CD4-positive, alpha-beta T cell treated with Interleukin-15 for 4 hours (primary cell): Measurements from ENCODE around the gene DLG2.
"Not testable (repeated sequence)": the region's sequence is repeated elsewhere in the genome, so short reads cannot be mapped to it uniquely, and the experiment has no call there.

ENCODE experiments used
- DNase-seq: peaks from one replicate; pipeline ENCODE4 v3.0.0-alpha.2; 2020; ENCODE audit warnings: low spot score

Gene DLG2

DNA sequence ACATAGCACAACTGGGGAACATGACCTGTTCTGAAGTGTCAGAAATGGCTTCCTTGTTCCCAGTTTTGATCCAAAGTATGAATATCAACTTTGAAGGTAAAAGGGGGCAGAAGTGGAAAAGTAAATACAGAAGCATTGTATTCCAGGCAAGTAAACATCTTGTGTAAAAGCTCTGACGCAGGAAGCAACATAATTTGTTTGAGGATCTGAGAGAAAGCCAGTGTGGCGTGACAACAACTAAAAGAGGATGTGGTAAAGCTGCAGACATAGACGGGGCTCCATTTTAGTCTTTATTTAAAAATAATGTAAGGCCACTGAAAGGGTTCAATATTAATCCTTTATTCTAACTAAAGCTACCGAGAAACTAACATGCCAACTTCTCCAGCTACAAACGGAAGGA is 310.2 kb downstream of the DLG2 start:
- DNase-seq, result no peak

GRCh38 chr11:85313741-85314140 is 313.4 kb downstream of the DLG2 start:
- no peak for DNase-seq

- DNase-seq, result no peak
These were observed 316.7 kb downstream of the DLG2 start for GRCh38 chr11:85310479-85310878.

DNA sequence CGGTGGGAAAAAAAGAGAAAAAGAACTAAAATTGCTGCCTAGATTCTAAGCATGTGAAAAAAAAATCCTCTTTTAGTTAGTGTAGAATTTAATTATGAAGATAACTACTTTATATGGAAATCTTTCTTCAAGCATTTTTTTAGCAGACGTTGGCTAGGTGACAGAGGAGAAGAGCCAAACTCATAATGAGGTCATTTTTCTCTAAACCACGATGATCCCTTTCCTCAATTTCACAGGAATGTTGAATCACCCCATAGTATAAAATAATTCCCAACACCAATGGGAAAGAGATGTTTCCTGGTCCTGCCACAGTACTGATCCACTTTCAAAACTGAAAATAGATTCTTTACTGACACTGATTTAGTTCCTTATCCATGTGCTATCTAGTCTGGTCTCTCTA is 319.8 kb downstream of the DLG2 start:
- DNase-seq, result no peak

- DNase-seq, result no peak
These were observed 325.1 kb downstream of the DLG2 start for GRCh38 chr11:85301895-85302678.

DNA sequence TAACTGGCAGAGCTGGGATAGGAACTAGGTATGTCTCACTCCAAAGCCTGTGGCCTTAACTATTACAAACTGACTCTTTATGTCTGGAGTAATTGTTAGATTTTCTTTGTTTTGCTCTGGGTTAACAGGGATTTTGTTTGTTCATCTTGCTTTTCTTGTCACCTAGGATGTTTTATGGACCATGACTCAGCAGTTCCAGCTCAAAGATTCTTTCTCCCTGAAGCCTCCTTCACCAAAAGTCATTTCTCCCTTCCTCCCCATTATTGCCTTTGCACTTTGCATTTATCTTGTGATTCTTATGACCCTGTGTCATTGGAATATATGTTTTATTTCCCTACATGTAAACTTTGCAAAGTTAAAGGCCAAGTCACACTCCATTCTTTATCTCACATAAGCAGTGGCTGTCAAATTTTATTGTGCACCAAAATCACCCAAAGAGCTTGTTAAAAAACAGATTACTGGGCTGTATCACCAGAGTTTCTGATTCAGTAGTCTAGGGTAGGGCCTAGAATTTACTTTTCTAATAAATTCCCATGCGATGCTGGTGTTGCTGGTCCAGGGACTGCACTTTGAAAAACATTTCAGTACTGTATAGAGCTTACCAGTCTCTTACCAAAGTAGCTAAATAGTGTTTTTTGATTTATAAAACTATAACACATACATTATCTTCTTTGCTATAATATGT is 327.7 kb downstream of the DLG2 start:
- no peak for DNase-seq

DNA sequence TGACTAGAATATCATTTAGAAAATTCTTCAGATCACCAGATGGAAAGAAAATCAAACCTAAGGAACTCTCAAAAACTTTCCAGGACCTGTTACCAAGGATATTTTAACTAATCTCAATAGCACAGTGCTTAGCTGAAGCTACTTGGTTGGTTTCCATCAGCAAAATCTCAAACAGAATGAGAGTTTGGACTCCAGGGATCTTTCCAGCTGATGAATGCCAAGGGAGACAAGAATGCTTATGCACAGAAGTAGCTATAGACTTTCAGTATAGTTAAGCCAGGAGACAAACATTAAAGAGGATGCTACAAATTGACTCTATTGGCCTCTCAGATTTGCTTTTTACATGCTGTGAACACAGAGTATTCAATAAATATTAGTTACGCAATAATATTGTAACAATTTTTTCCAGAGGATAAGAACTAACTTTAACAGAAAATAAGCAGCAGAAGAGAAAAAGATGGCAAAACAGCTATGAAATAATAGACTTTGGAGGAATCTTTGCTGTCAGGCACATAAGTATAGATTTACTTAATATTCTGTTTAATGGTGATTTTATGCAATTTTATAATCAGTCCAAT is 331.4 kb downstream of the DLG2 start:
- no peak for DNase-seq

- no peak for DNase-seq
These were observed 345.6 kb downstream of the DLG2 start for GRCh38 chr11:85281550-85281949.

GRCh38 chr11:85279267-85279666 is 347.9 kb downstream of the DLG2 start:
- no peak for DNase-seq

GRCh38 chr11:85277693-85278092 is 349.5 kb downstream of the DLG2 start:
- no peak for DNase-seq

GRCh38 chr11:85276332-85276731 is 350.8 kb downstream of the DLG2 start:
- DNase-seq, result no peak

GRCh38 chr11:85270315-85270714 is 356.8 kb downstream of the DLG2 start:
- DNase-seq, result not testable (repeated sequence)

DNA sequence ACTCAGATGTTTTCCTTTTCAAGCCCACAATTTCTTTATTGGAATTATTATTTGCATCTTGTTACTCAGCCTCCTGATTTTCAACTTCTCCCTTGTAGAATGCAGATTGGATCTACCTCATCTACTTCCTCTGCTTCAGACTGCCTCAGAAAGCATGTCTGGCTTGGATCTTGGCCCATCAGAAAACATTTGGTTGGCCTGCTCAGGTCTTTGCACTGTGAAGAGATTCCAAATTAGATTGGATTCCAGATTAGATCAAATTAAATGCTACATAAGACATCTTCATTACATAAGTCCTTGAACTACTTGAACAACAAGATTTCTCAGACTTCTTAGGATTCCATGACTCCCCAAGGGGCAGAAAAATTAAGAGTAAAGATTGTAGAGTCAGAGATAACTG is 358.0 kb downstream of the DLG2 start:
- DNase-seq, result no peak

DNA sequence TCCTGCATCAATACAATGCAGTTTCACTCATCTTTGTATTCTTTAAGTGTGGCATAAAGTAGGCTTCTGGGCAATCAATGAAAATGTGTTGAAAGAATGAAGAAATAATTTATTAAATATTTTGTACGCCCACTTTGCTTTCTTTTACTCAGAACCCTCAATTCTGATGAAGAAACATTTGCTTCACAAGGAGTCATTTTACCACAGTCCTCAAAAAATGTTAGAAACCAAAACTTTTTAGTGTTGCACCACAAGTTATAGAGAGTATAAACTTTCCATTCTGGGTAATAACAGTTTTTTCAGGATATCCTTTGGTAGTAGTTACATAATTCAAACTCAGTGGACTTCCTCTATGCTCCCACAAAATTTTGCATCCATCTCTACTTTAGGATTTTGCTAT is 360.5 kb downstream of the DLG2 start:
- DNase-seq, result no peak

DNA sequence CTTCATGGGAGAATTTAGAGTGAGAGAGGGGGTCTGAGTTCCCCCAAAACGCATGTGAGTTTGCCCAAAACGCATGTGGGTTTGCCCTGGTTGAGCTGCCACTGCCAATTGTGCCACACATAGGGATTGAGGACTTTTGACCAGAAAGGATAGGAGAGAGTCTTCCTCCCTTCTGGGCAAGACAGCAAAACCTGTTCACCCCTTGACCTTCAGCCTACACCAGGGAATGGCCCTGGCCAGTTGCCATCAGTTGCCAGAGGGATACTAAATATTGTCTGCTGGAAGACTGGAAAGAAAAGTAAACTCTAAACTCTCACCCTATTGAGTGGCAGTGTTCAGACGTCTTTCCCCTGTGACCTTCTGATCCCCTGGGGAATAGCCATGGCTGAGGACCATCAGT is 363.8 kb downstream of the DLG2 start:
- no peak for DNase-seq

DNA sequence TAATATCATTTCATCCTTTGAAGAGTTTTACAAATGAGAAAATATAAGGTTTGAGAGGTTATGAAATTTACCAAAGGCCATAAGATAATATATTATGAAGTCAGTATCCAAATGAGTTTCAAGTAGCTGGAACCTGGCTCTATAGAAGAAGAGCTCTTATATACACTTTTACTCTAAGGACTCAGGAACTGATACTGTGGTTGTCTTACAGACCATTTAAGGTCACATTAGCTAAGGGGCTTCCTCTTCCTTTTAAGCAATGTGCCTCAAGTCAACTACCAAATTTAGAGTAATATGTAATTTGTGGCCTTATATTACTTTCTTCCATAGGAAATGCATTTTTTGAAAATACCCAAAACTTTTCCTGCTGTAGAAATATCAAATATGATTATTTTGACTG is 369.3 kb downstream of the DLG2 start:
- no peak for DNase-seq

- no peak for DNase-seq
These were observed 370.7 kb downstream of the DLG2 start for GRCh38 chr11:85256433-85256832.

DNA sequence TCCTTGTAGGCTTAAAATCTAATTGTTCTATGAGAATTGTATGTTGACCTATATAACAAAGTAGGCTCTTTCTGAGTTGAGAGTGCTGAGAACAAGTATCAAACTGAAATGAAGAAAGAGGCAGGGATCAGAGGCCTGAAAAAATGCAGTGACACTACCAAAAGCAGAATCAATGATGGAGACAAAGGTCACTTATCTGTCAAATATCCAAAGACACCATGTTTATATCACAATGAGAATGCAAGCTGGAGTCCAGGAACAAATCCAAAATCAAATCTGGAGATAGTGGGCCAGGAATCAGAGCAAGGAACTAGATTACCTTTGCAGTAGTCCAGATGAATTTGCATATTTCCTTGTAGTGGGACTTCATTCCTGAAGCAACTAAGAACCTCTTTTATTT is 377.7 kb downstream of the DLG2 start:
- DNase-seq, result no peak

DNA sequence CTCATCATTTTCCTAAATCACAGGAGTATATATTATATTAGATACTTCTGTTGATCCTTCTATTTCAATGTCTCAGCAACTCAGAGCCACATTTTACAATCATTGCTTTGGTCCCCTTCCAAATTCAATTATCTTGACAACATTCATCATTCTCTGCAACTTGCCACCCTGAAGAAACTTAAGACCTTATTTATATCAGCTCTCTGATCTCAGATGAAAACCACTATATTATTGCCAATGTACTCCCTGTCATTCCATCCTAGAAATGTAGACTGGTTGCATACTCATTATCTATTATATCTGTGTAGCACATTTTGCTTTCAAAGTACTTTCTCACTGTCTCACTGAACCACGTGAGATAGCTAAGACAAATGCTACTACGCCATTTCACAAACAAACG is 379.3 kb downstream of the DLG2 start:
- no peak for DNase-seq

- DNase-seq, result no peak
These were observed 388.2 kb downstream of the DLG2 start for GRCh38 chr11:85238906-85239305.

DNA sequence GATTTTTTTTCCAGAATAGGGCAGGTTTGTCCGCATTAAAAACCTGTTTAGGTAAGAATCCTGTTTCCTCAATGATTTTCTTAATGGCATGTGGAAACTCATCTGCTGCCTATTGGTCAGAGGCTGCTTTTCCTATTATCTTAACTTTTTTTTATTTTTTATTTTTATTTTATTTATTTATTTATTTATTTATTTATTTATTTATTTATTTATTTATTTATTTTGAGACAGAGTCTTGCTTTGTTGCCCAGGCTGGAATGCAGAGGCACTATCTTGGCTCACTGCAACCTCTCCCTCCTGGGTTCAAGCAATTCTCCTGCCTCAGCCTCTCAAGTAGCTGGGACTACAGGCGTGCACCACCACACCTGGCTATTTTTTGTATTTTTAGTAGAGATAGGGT is 389.1 kb downstream of the DLG2 start:
- DNase-seq, result not testable (repeated sequence)

DNA sequence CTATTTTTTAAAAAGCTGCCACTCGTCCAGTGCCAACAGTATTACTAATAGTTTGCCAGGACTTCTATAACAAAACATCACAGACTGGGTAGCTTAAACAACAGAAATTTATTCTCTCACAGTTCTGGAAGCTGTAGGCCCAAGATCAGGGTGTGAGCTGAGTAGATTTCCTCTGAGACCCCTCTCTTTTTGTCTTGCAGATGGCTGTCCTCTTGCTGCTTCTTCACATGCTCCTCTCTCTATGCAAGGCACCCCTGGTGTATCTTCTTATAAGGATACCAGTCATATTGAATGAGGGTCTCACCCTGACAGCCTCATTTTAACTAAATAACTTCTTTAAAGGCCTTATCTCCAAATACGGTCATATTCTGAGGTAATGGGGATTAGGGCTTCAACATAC is 390.9 kb downstream of the DLG2 start:
- DNase-seq, result no peak

- no peak for DNase-seq
These were observed 394.6 kb downstream of the DLG2 start for GRCh38 chr11:85232559-85232958.
